GM12878 (cell line): ENCODE data around the gene ANAPC5. TPM values are rescaled to one million over a fixed set of nuclear protein-coding genes. Genes with fewer than 3 reads are reported as not detected.
A peak's percentile ranks its signal among the peaks of the same experiment; 100 is the strongest.

Experiments
- ATF3 ChIP-seq: IDR thresholded peaks from 2 replicates; pipeline ENCODE4 v1.6.1; 2011; ENCODE audit warnings: low read depth, mild to moderate bottlenecking, low read length, moderate library complexity, borderline replicate concordance; ENCODE audit errors: extremely low read depth
- BRCA1 ChIP-seq: IDR thresholded peaks from 2 replicates; pipeline ENCODE4 v1.6.1; 2011; ENCODE audit warnings: low read depth, low read length, improper control_type of control experiment
- CEBPB ChIP-seq, 2 experiments: fragments of 150-350 bp in 1 of 2; IDR thresholded peaks; 2 replicates each; pipeline ENCODE4 v1.6.1; 2012 to 2014; ENCODE audit warnings: low read depth in 2 of 2, low read length in 2 of 2, borderline replicate concordance in 1 of 2, inconsistent platforms in 1 of 2
- CUX1 ChIP-seq: IDR thresholded peaks from 2 replicates; pipeline ENCODE4 v1.6.1; 2012; ENCODE audit warnings: improper control_type of control experiment, low read depth, low read length; ENCODE audit not compliant: insufficient replicate concordance
- E2F4 ChIP-seq: IDR thresholded peaks from 2 replicates; pipeline ENCODE4 v1.6.1; 2012; ENCODE audit warnings: low read depth, low read length, improper control_type of control experiment
- E2F8 ChIP-seq: fragments of 450-650 bp; IDR thresholded peaks from 2 replicates; pipeline ENCODE4 v1.6.1; 2018; ENCODE audit warnings: mild to moderate bottlenecking, low read depth, moderate library complexity; ENCODE audit not compliant: partially characterized antibody
- EZH2 ChIP-seq: IDR thresholded peaks from 2 replicates; pipeline ENCODE4 v1.6.1; 2012; ENCODE audit warnings: low read depth, mild to moderate bottlenecking, control low read depth, inconsistent platforms, low read length, borderline replicate concordance; ENCODE audit not compliant: control insufficient read depth
- MEF2B ChIP-seq: fragments of 450-650 bp; IDR thresholded peaks from 2 replicates; pipeline ENCODE4 v1.6.1; 2018; ENCODE audit warnings: mild to moderate bottlenecking, moderate library complexity; ENCODE audit not compliant: partially characterized antibody, poor library complexity, severe bottlenecking
- NBN ChIP-seq: fragments of 450-650 bp; IDR thresholded peaks from 2 replicates; pipeline ENCODE4 v1.6.1; 2016
- NRF1 ChIP-seq: conservative IDR thresholded peaks from 2 replicates; pipeline ENCODE4 v1.6.1; 2011; ENCODE audit warnings: mild to moderate bottlenecking, low read depth, low read length, improper control_type of control experiment
- POLR2AphosphoS5 ChIP-seq: IDR thresholded peaks from 2 replicates; pipeline ENCODE4 v1.6.1; 2011; ENCODE audit warnings: mild to moderate bottlenecking, low read length, inconsistent platforms
- SREBF2 ChIP-seq: IDR thresholded peaks from 2 replicates; pipeline ENCODE4 v1.6.1; 2012; ENCODE audit warnings: mild to moderate bottlenecking, low read length
- STAT1 ChIP-seq: fragments of 450-650 bp; conservative IDR thresholded peaks from 2 replicates; pipeline ENCODE4 v1.6.1; 2014; ENCODE audit warnings: antibody characterized with exemption, mild to moderate bottlenecking
- STAT3 ChIP-seq: IDR thresholded peaks from 2 replicates; pipeline ENCODE4 v1.6.1; 2011; ENCODE audit warnings: low read depth, low read length, improper control_type of control experiment
- TBL1XR1 ChIP-seq: IDR thresholded peaks from 2 replicates; pipeline ENCODE4 v1.6.1; 2012; ENCODE audit warnings: low read depth, low read length, improper control_type of control experiment
- ZBED1 ChIP-seq: IDR thresholded peaks from 2 replicates; pipeline ENCODE4 v1.6.1; 2016; ENCODE audit warnings: borderline replicate concordance
- ZBTB40 ChIP-seq: fragments of 450-650 bp; IDR thresholded peaks from 2 replicates; pipeline ENCODE4 v1.6.1; 2016; ENCODE audit warnings: mild to moderate bottlenecking, moderate library complexity, borderline replicate concordance
- polyA plus RNA-seq, 11 experiments: library from polyadenylated mRNA; depleted of rRNA in 4 of 11; unstranded in 6 of 11; stranded (reverse) in 5 of 11; fragments of >200 nt; fragmentation: Nextera tagmentation in 4 of 11; fragmentation: Illumina TruSeq in 1 of 11; extraction: Ambion mirVana in 4 of 11; extraction: Trizol in 1 of 11; gene quantifications; 1 replicate in 1 of 11; 2 replicates in 10 of 11; pipeline versions ENCODE4 v1.2.1 to v1.2.3, GENCODE V29; 2011 to 2016; ENCODE audit warnings: inconsistent platforms in 2 of 11, missing spikeins in 2 of 11, low read depth in 1 of 11
- total RNA-seq, 4 experiments: library from RNA; depleted of rRNA in 3 of 4; stranded (reverse); fragments of >200 nt in 3 of 4; fragmentation: Illumina TruSeq in 1 of 4; extraction: Trizol in 1 of 4; gene quantifications; 2 replicates each; pipeline versions ENCODE4 v1.2.1 to v1.2.3, GENCODE V29; 2013 to 2021

Gene ANAPC5
- total and polyA plus RNA-seq, 10 of the 15 experiments (the other 5 are each of a cell fraction or from before 2014, with no cell fraction given): 102 to 227 (median 166) TPM

- no peak for TF ChIP-seq E2F8
- TF ChIP-seq POLR2AphosphoS5: no peak
- TF ChIP-seq MEF2B: no peak
- TF ChIP-seq TBL1XR1: no peak
- no peak for TF ChIP-seq EZH2
- no peak for TF ChIP-seq CEBPB (IDR thresholded peaks at IDR 0.05; ENCODE audit: borderline replicate concordance in 1 of 2, low read depth in 2 of 2, low read length in 2 of 2)
- TF ChIP-seq NBN: no peak
- TF ChIP-seq SREBF2: no peak
- TF ChIP-seq ZBED1: no peak
- TF ChIP-seq STAT1: no peak
- no peak for TF ChIP-seq BRCA1
- no peak for TF ChIP-seq E2F4
- TF ChIP-seq ZBTB40: peak; percentile 17; the same call in 1 of the 2 replicates
- TF ChIP-seq NRF1: no peak
- no peak for TF ChIP-seq ATF3
- no peak for TF ChIP-seq STAT3
- peak; percentile 5 for TF ChIP-seq CUX1
Measured at GRCh38 chr12:121277374-121277759, 74.8 kb downstream of the ANAPC5 start (continued).
